IMR-90 (cell line): ENCODE data around the gene GGN. TPM values are rescaled to one million over a fixed set of nuclear protein-coding genes. Genes with fewer than 3 reads are reported as not detected.

Experiments used
- ATAC-seq: fragments of 200-7000 bp; cut with Tn5 transposase; 2 replicates; pipeline ENCODE4 v1.9.1; 2020; ENCODE audit warnings: low read depth, mild to moderate bottlenecking, moderate library complexity
- BruUV-seq: library from RNA; stranded (reverse); fragments of 400-500 nt; replicated peaks from 2 replicates; lab custom pipeline; 2021; lab: Mats Ljungman, UMichigan
- CTCF ChIA-PET: fragments of 300-600 bp; formaldehyde crosslinking; extraction: SDS; loops from one replicate; lab custom pipeline; 2021; ENCODE audit warnings: antibody characterized with exemption; lab: Yijun Ruan, JAX
- POLR2A ChIA-PET: fragments of 300-600 bp; sonication (Branson Sonifier 250); formaldehyde crosslinking; loops from one replicate; lab custom pipeline; 2022; ENCODE audit warnings: antibody characterized with exemption; ENCODE audit not compliant: unreplicated experiment; lab: Charles Lee
- DNase-seq: peaks from one replicate; pipeline ENCODE4 v3.0.0; 2013
- H2AFZ ChIP-seq: replicated peaks from 2 replicates; pipeline ENCODE3; 2013; ENCODE audit warnings: low read length, mild to moderate bottlenecking; ENCODE audit not compliant: poor library complexity
- H2AK5ac ChIP-seq: 2 replicates; pipeline ENCODE4 v1.6.1; 2013; ENCODE audit warnings: low read depth, low read length, inconsistent platforms
- H2AK9ac ChIP-seq: replicated peaks from 2 replicates; pipeline ENCODE3; 2013; ENCODE audit warnings: mild to moderate bottlenecking, low read depth, low read length, moderate library complexity; ENCODE audit not compliant: poor library complexity
- H2BK120ac ChIP-seq: 2 replicates; pipeline ENCODE4 v1.6.1; 2013; ENCODE audit warnings: low read depth, low read length, inconsistent platforms
- H2BK15ac ChIP-seq: 3 replicates; pipeline ENCODE4 v1.6.1; 2013; ENCODE audit warnings: low read depth, low read length, inconsistent platforms
- H2BK20ac ChIP-seq: 2 replicates; pipeline ENCODE4 v1.6.1; 2013; ENCODE audit warnings: low read depth, mild to moderate bottlenecking, inconsistent platforms, low read length, moderate library complexity
- H2BK5ac ChIP-seq: 2 replicates; pipeline ENCODE4 v1.6.1; 2013; ENCODE audit warnings: mild to moderate bottlenecking, low read depth, low read length, inconsistent platforms; ENCODE audit not compliant: poor library complexity, severe bottlenecking
- H3K14ac ChIP-seq: replicated peaks from 2 replicates; pipeline ENCODE4 v1.6.1; 2013; ENCODE audit warnings: low read depth, low read length, inconsistent platforms
- H3K18ac ChIP-seq: 2 replicates; pipeline ENCODE4 v1.6.1; 2013; ENCODE audit warnings: low read depth, low read length, control low read depth
- H3K23ac ChIP-seq: 2 replicates; pipeline ENCODE4 v1.6.1; 2013; ENCODE audit warnings: low read depth, low read length, inconsistent platforms
- H3K27ac ChIP-seq: 2 replicates; pipeline ENCODE4 v1.5.1; 2013; ENCODE audit warnings: mild to moderate bottlenecking, control low read depth, low read length; ENCODE audit not compliant: insufficient read depth
- H3K27me3 ChIP-seq: 2 replicates; pipeline ENCODE4 v1.6.1; 2013; ENCODE audit warnings: low read length; ENCODE audit not compliant: control insufficient read depth, insufficient read depth
- H3K36me3 ChIP-seq: 2 replicates; pipeline ENCODE4 v1.6.1; 2013; ENCODE audit warnings: low read length, mixed read lengths; ENCODE audit not compliant: control insufficient read depth, insufficient read depth
- H3K4ac ChIP-seq: 2 replicates; pipeline ENCODE4 v1.6.1; 2013; ENCODE audit warnings: low read depth, low read length, inconsistent platforms
- H3K4me1 ChIP-seq: 2 replicates; pipeline ENCODE4 v1.6.1; 2013; ENCODE audit warnings: low read length, mixed read lengths; ENCODE audit not compliant: control insufficient read depth, insufficient read depth
- H3K4me2 ChIP-seq: 2 replicates; pipeline ENCODE4 v1.6.1; 2013; ENCODE audit warnings: low read depth, mild to moderate bottlenecking, control low read depth, low read length, moderate library complexity
- H3K4me3 ChIP-seq: 2 replicates; pipeline ENCODE4 v1.5.1; 2013; ENCODE audit warnings: low read depth, mild to moderate bottlenecking, control low read depth, low read length, moderate library complexity; ENCODE audit not compliant: insufficient read depth
- H3K56ac ChIP-seq: 2 replicates; pipeline ENCODE4 v1.6.1; 2013; ENCODE audit warnings: low read length, inconsistent platforms; ENCODE audit not compliant: insufficient read depth; ENCODE audit errors: extremely low read depth
- H3K79me1 ChIP-seq, 2 experiments: 2 replicates each; pipeline ENCODE4 v1.6.1; 2013; ENCODE audit warnings: low read length in 2 of 2, inconsistent platforms in 1 of 2, low read depth in 1 of 2
- H3K9ac ChIP-seq: 2 replicates; pipeline ENCODE4 v1.6.1; 2013; ENCODE audit warnings: low read depth, low read length, control low read depth
- H3K9me1 ChIP-seq: 2 replicates; pipeline ENCODE4 v1.6.1; 2013; ENCODE audit warnings: low read length, inconsistent platforms; ENCODE audit not compliant: insufficient read depth
- H3K9me3 ChIP-seq: 2 replicates; pipeline ENCODE4 v1.6.1; 2013; ENCODE audit warnings: low read length; ENCODE audit not compliant: control insufficient read depth, insufficient read depth
- H4K20me1 ChIP-seq: 2 replicates; pipeline ENCODE4 v1.6.1; 2013; ENCODE audit warnings: low read length, inconsistent platforms; ENCODE audit not compliant: insufficient read depth
- H4K5ac ChIP-seq: 2 replicates; pipeline ENCODE4 v1.6.1; 2013; ENCODE audit warnings: mild to moderate bottlenecking, low read depth, low read length, control low read depth
- H4K8ac ChIP-seq, 2 experiments: 2 replicates each; pipeline ENCODE4 v1.6.1; 2013; ENCODE audit warnings: low read depth in 2 of 2, low read length in 2 of 2, control low read depth in 1 of 2, inconsistent platforms in 1 of 2
- H4K91ac ChIP-seq: 2 replicates; pipeline ENCODE4 v1.6.1; 2013; ENCODE audit warnings: low read depth, low read length, inconsistent platforms; ENCODE audit not compliant: insufficient read depth
- BHLHE40 ChIP-seq: fragments of 150-350 bp; IDR thresholded peaks from 2 replicates; pipeline ENCODE4 v1.6.1; 2016; ENCODE audit warnings: mild to moderate bottlenecking, low read depth, low read length
- CEBPB ChIP-seq: IDR thresholded peaks from 2 replicates; pipeline ENCODE4 v1.6.1; 2012; ENCODE audit warnings: low read depth, low read length, improper control_type of control experiment
- CHD1 ChIP-seq: IDR thresholded peaks from 2 replicates; pipeline ENCODE4 v1.6.1; 2012; ENCODE audit warnings: low read depth, low read length, improper control_type of control experiment
- CTCF ChIP-seq: conservative IDR thresholded peaks from 2 replicates; pipeline ENCODE4 v1.5.1; 2012; ENCODE audit warnings: mild to moderate bottlenecking, low read depth, low read length, improper control_type of control experiment
- FOS ChIP-seq: fragments of 150-350 bp; IDR thresholded peaks from 2 replicates; pipeline ENCODE4 v1.6.1; 2016; ENCODE audit warnings: low read depth, low read length
- MAFK ChIP-seq: IDR thresholded peaks from 2 replicates; pipeline ENCODE4 v1.6.1; 2012; ENCODE audit warnings: low read depth, low read length, improper control_type of control experiment
- MXI1 ChIP-seq: IDR thresholded peaks from 2 replicates; pipeline ENCODE4 v1.6.1; 2012; ENCODE audit warnings: low read depth, mild to moderate bottlenecking, low read length, moderate library complexity, borderline replicate concordance
- RCOR1 ChIP-seq: IDR thresholded peaks from 2 replicates; pipeline ENCODE4 v1.6.1; 2012; ENCODE audit warnings: mild to moderate bottlenecking, low read length, improper control_type of control experiment; ENCODE audit not compliant: insufficient replicate concordance
- WGBS, 2 experiments: methylation state at CpG; one replicate each; pipeline versions ENCODE4 v1.1.5 to v1.1.7; 2013; ENCODE audit warnings: missing lambda C conversion rate in 2 of 2; ENCODE audit not compliant: insufficient read length in 1 of 2; ENCODE audit errors: extremely low coverage in 2 of 2; 5-methylcytosine and 5-hydroxymethylcytosine counted together
- dilution Hi-C: fragments of 300-500 bp; cut with HindIII; formaldehyde crosslinking; loops from one replicate; pipeline ENCODE4 v1.14.3; 2018; ENCODE audit warnings: low sequenced_read_pairs; ENCODE audit not compliant: unreplicated experiment
- in situ Hi-C: fragments of 300-500 bp; cut with MboI; formaldehyde crosslinking; loops from 3 replicates; pipeline ENCODE4 v1.14.3; 2019; ENCODE audit warnings: low sequenced_read_pairs, inconsistent platforms, mixed read lengths
- intact Hi-C: fragments of 100-400 bp; cut with micrococcal nuclease; formaldehyde crosslinking; loops from 2 replicates; pipeline ENCODE4 v1.10.0; 2022
- polyA plus RNA-seq, 3 experiments: library from polyadenylated mRNA; depleted of rRNA; stranded (reverse); fragments of >200 nt; gene quantifications; 2 replicates each; pipeline ENCODE4 v1.2.3, GENCODE V29; 2012; ENCODE audit warnings: low replicate concordance in 1 of 3
- total RNA-seq: library from RNA; depleted of rRNA; stranded (reverse); fragments of >200 nt; gene quantifications from 2 replicates; pipeline ENCODE4 v1.2.3, GENCODE V29; 2012
- TF ChIP-seq, protein P1 (sequence below): fragments of 150-350 bp; IDR thresholded peaks from 2 replicates; pipeline ENCODE4 v1.6.1; 2016; ENCODE audit warnings: low read depth, mild to moderate bottlenecking, low read length, moderate library complexity, borderline replicate concordance

Gene GGN
- total and polyA plus RNA-seq, 2 of the 4 experiments (the other 2 are of a cell fraction) = under 0.01 to 0.65 TPM

- no peak overlapping the region for H3K4me2 ChIP-seq
- H4K91ac ChIP-seq = no peak overlapping the region
- no peak overlapping the region for H3K18ac ChIP-seq
- H3K9ac ChIP-seq = no peak overlapping the region
- H3K27me3 ChIP-seq = peaks cover 9% of the 10 kb centered on the region; the same call in 1 of the 2 replicates
- no peaks in the 10 kb centered on the region for H3K9me1 ChIP-seq
- H2BK20ac ChIP-seq = no peak overlapping the region
- WGBS, 2 experiments = 100% methylated on average over 1 of the region's 3 CpGs; no CpG with 5 or more reads in 1 of the 2 experiments
- in situ Hi-C loops = no loop called here
- ChIA-PET POLR2A (no interaction called here), CTCF (no interaction called here)
- H4K20me1 ChIP-seq = no peaks in the 10 kb centered on the region
- no peaks in the 10 kb centered on the region for H3K79me1 ChIP-seq
- ATAC-seq (no peak), DNase-seq (no peak)
- no peak overlapping the region for H2BK15ac ChIP-seq
- H3K4me3 ChIP-seq = no peak overlapping the region
- H2AK5ac ChIP-seq = no peak overlapping the region
- H3K27ac ChIP-seq = no peak overlapping the region
- dilution Hi-C loops = no loop called here
- H4K5ac ChIP-seq = no peak overlapping the region
- no peaks in the 10 kb centered on the region for H3K4me1 ChIP-seq
- no peak overlapping the region for H4K8ac ChIP-seq
- no peak overlapping the region for H2BK5ac ChIP-seq
- TF ChIP-seq FOS = no peak
- TF ChIP-seq CEBPB = no peak
- TF ChIP-seq MXI1 = no peak
- TF ChIP-seq CHD1 = no peak
- no peak for TF ChIP-seq BHLHE40
- TF ChIP-seq, protein P1, sequence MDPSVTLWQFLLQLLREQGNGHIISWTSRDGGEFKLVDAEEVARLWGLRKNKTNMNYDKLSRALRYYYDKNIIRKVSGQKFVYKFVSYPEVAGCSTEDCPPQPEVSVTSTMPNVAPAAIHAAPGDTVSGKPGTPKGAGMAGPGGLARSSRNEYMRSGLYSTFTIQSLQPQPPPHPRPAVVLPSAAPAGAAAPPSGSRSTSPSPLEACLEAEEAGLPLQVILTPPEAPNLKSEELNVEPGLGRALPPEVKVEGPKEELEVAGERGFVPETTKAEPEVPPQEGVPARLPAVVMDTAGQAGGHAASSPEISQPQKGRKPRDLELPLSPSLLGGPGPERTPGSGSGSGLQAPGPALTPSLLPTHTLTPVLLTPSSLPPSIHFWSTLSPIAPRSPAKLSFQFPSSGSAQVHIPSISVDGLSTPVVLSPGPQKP = no peak
- TF ChIP-seq RCOR1 = no peak
- no peak for TF ChIP-seq CTCF
- TF ChIP-seq MAFK = no peak
- H2AFZ ChIP-seq = no peak overlapping the region
- no peak overlapping the region for H3K14ac ChIP-seq
- no peak overlapping the region for H3K56ac ChIP-seq
- H2AK9ac ChIP-seq = no peak overlapping the region
- intact Hi-C loops = no loop called here
- no peaks in the 10 kb centered on the region for H3K36me3 ChIP-seq
- no peak overlapping the region for H3K23ac ChIP-seq
- no peak overlapping the region for H2BK120ac ChIP-seq
- no peaks in the 10 kb centered on the region for H3K9me3 ChIP-seq
- BruUV-seq = no TSS peak
- H3K4ac ChIP-seq = no peak overlapping the region
These were observed 37.0 kb downstream of the GGN start for GRCh38 chr19:38350883-38351282.
